GM21390 (cell line): ENCODE data around the gene UGGT1.

Experiments
- ATAC-seq: cut with Tn5 transposase; IDR thresholded peaks from one replicate; pipeline ENCODE4 v1.9.1; 2021; ENCODE audit not compliant: unreplicated experiment

UGGT1 gene, protein sequence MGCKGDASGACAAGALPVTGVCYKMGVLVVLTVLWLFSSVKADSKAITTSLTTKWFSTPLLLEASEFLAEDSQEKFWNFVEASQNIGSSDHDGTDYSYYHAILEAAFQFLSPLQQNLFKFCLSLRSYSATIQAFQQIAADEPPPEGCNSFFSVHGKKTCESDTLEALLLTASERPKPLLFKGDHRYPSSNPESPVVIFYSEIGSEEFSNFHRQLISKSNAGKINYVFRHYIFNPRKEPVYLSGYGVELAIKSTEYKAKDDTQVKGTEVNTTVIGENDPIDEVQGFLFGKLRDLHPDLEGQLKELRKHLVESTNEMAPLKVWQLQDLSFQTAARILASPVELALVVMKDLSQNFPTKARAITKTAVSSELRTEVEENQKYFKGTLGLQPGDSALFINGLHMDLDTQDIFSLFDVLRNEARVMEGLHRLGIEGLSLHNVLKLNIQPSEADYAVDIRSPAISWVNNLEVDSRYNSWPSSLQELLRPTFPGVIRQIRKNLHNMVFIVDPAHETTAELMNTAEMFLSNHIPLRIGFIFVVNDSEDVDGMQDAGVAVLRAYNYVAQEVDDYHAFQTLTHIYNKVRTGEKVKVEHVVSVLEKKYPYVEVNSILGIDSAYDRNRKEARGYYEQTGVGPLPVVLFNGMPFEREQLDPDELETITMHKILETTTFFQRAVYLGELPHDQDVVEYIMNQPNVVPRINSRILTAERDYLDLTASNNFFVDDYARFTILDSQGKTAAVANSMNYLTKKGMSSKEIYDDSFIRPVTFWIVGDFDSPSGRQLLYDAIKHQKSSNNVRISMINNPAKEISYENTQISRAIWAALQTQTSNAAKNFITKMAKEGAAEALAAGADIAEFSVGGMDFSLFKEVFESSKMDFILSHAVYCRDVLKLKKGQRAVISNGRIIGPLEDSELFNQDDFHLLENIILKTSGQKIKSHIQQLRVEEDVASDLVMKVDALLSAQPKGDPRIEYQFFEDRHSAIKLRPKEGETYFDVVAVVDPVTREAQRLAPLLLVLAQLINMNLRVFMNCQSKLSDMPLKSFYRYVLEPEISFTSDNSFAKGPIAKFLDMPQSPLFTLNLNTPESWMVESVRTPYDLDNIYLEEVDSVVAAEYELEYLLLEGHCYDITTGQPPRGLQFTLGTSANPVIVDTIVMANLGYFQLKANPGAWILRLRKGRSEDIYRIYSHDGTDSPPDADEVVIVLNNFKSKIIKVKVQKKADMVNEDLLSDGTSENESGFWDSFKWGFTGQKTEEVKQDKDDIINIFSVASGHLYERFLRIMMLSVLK (N-terminal part only)

DNA sequence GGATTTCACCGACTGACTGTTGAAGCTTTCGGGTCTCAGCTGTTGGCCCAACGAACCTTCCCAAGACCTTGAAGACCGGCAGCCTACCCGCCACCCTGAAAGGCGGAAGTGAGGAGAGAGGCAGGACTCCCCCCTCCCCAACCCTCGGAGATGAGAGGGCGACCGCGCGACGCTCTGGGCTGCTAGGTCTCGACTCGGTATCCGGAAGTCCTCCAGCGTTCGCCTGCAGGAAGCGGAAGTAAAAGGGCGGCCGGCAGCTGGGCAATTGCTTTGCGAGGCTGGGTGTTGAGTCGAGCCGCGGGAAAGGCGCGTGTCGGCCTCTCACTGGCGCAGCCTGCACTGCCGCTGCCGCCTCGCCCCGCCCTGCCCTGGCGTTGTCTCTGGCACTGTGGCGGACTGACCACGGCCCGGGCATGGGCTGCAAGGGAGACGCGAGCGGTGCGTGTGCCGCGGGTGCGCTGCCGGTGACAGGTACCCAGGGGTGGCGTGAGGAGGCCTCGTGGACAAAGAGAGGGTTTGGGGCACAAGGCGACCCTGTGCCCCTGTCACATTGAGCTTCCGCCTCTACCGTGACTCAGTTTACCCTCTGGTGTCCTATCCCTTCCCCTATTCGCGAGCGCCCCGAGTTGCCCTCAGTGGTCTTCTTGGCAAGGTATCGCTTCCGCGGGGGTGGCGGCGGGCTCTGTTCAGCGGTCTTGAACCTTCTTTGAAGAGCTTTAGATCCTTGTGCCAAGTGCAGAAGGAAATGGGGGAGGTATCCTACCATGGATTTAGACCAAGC is at the start of gene UGGT1:
Gene UGGT1 (plus strand): TSS at position 256 of the 781 bp plus-strand sequence. CDS start 158 bp downstream, at position 414.
- peak; percentile 94 for ATAC-seq

DNA sequence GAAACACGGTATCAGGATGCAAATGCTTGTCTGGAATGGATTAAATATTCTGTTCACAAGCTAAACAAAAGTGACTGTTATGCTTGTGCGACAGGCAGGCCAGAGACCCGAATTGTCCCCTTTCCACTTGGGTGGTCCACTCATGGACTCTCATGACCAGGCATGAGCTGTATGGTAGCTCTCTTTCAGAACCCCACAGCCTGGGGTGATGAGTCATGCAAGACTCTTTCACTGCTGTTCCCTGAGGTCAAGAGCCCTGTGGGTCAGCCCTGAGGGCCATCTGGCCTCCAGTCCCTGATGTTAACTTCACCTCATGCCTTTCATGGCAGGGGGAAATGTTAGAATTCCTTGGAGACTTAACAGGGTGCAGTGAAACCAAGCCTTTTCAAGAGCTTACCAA is 49.4 kb upstream of the UGGT1 start:
- no peak for ATAC-seq

DNA sequence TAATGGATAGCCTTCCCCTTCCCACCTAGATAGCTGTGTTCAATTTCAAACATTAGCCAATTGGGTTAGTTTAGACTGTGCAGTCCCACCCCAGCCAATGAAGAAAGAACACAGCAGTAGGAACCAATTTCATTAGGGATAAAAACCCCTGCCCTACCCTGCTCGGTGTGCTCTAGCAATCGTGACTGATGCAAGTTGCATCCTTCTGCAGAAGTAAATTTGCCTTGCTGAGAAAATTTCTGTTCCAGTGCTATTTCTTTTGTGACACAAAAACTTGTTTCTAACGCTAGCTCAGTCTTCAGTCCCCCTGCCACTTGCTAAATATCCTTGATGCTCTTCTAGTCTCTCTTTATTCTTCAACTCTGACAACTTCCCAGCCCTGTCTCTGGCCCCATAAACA is 48.0 kb upstream of the UGGT1 start:
- no peak for ATAC-seq

DNA sequence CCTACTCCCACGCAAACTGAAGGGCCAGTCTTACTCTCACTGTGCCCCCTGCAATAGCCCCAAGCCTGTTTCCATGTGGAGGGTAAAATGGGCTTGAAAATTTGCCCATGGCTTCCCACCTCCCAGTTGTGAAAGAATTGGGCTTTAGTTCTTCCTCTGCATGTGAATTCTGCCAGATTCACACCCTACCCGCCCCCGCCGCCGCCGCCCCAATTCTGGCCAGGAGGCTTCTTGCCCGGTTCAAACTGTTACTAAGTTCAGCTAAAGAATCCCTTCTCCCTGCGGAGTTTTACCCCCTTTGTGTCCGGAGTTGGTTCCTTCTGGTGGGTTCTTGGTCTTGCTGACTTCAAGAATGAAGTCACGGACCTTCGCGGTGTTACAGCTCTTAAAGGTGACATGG is 37.7 kb upstream of the UGGT1 start:
- no peak for ATAC-seq

DNA sequence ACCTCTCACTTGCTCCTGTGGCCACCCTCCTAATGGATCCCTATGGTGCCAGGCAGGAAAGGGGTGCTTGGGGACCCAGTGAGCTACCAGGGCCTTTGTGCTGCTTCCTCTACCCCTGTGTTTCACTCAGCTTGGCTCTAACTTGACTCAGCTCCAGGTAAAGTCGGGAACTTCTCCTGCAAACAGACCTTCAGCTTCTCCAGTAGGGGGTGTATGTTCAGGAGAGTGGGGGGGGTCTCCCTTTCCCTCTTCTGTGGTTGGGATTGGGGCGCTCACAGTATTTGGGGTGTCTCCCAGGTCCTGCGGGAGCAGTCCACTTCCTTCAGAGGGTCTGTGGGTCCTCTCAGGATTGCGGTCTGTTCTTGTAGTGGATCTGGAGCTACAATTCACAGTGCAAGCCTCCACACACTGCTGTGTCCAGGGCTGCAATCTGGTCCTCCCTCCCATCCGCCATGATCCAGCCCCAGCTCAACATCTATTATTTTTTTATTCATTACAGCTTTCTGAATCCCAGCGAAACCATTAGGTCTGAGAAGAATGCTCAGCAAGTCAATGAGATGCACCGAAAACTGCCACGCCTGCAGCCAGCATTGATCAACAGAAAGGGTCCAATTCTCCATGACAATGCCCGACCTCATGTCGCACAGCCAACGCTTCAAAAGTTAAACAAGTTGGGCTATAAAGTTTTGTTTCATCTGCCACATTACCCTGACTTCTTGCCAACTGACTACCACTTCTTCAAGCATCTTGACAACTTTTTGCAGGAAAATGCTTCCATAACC is 36.7 kb upstream of the UGGT1 start:
- ATAC-seq = no peak

DNA sequence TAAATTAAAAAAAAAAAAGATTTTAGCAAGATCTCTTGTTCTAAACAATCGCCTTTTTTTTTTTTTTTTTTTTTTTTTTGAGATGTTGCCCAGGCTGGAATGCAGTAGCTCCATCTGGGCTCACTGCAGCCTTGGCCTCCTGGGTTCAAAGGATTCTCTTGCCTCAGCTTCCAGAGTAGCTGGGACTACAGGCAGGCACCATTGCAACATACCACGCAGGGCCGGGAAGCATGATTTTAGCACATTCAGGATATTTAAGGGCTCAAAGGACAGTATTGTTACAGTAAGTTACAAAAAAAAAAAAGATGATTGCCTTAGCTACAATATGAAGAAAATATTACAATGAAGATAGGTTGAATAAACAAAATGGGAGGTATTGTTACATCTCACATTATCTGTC is 33.7 kb upstream of the UGGT1 start:
- ATAC-seq = no peak

DNA sequence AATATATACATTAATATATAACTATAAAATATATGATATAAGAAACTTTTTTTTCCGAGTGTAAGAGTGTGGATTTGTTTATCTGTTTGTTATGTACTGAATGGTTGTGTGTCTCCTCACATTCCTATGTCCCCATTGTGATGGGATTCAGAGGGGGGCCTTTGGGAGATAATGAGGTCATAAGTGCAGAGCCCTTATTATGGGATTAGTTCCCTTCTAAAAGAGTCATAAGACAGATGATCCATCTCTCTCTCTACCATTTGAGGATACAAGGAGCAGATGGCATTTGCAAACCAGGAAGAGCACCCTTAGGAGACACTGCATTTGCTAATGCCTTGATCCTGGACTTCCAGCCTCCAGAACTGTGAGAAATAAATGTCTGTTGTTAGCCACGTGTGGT is 32.9 kb upstream of the UGGT1 start:
- no peak for ATAC-seq

DNA sequence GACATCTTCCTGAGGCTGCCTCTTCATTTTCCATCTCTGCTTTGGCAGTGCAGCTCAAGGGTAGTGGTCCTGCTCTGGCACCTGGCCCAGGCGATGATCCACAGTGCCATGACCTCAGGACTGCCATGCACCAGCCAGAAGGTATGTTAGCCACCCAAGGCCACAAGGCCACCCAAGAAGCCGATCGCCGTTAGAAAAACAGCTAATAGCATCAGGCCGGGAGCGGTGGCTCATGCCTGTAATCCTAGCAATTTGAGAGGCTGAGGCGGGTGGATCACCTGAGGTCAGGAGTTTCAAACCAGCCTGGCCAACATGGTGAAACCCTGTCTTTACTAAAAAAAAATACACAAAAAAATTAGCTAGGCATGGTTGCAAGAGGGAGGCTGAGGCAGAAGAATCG is 28.4 kb upstream of the UGGT1 start:
- ATAC-seq = no peak

DNA sequence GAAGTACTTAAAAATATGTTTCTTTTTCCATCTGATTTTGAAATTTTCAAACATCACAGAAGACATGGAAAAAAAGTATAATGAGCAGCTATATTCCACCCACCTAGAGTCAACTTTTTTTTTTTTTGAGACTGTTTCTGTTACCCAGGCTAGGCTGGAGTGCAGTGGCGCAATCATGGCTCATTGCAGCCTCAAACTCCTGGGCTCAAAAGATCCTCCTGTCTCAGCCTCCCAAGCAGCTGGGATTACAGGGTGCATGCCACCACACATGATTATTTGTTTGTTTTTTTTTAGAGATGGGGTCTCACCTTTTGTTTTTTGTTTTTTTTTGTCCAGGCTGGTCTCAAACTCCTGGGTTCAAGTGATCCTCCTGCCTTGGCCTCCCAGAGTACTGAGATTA is 26.6 kb upstream of the UGGT1 start:
- no peak for ATAC-seq

DNA sequence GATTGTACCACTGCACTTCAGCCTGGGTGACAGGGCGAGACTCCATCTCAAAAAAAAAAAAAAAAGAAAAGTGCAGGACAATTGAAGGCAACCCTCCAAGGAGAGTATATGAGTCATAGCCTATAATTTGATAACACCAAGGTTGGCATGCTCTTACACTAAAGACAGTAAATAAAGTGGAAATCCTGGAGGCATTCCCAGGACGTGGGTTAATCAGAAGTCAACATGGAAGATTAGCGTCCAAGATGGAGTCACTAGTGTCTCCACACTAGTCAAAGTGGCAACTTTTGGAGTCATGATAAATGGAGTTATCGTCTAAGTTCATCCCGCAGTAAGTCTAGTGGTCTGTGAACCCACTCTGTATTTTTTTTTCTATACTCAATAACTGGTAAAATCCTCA is 21.2 kb upstream of the UGGT1 start:
- ATAC-seq = no peak

DNA sequence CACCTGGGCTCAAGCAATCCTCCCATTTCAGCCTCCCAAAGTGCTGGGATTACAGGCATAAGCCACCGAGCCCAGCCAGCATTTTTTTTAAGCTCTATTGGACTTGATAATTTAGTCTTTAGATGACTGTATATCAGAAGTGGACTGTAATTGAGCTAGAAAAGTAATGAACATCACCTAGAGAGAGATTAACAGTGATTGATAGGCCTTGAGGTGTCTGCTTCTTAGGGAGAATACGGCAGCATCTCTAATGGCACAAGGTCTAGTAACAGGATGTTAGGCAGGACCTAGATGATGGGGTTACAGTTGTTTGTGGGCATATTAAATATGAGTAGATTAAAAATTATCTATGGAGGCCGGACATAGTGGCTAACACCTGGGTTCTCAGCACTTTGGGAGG is 17.7 kb upstream of the UGGT1 start:
- ATAC-seq = no peak

DNA sequence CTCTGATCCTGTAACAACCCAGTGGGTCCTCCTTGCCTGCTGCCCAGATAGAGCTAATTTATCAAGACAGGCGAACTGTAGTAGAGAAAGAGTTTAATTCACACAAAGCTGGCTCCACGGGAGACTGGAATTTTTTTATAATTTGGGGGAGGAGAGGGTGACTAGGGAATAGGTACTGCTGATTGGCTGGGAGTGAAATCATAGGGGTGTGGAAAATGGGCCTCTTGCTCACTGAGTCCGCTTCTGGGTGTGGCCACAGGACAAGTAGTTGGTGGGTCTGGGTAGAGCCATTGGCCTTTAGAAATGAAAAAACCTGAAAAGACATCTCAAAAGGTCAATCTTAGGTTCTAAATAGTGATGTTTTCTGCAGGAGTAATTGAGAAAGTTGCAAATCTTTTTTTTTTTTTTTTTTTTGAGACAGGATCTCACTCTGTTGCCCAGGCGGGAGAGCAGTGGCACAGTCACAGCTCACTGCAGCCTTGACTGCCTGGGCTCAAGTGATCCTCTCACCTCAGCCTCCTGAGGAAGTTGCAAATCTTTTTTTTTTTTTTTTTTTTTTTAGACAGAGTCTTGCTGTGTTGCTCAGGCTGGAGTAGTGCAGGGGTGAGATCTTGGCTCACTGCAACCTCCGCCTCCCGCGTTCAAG is 14.4 kb upstream of the UGGT1 start:
- no peak for ATAC-seq

DNA sequence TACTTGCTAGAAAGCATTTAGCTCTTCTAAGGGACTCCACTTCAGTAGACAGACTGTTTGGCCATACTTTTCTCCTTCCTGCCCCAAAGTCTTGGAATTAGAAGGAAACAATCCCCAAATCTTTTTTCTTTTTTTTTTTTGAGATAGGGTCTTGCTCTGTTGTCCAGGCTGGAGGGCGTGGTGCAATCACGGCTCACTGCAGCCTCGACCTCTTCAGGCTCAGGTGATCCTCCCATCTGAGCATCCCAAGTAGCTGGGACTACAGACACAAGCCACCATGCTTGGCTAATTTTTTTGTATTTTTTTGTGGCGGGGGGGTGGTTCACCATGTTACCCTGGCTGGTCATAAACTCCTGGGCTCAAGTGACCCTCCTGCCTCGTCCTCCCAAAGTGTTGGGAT is 6.2 kb upstream of the UGGT1 start:
- no peak for ATAC-seq

DNA sequence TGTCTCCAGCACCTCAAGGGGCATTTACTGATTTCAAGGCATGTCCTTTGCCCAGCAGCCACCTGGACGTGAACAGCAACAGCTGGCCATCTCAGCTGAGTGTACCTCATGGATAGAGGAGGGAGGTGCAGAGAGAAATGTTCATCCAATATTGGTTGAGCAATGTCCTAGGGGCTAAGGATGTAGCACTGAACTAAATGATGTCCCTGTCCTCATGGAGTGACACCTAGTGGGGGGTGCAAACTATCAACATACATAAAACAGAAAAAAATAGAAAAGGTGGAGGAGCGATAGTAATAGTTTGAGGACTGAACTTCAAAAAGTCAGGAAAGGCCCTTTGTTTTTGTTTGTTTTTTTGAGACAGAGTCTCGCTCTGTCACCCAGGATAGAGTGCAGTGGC is 4.8 kb upstream of the UGGT1 start:
- ATAC-seq = no peak

DNA sequence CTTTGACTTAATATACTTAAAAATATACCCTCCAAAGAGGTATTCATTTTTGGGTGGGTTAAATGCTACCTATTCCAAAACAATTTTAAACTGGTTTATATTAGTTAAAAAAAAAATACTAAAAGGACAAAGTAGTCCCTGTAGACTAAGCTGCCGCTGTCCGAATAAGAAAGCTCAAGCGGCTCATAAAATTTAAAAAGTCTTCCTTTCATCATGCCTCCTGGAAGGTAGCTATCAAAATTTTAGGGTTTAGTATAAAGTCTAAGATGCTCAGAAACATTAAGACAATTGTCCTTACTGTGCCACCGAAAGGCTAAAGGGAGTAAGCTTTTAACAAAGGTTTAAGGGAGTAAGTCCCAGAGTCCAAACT is 440 bp upstream of the UGGT1 start:
- no peak for ATAC-seq

DNA sequence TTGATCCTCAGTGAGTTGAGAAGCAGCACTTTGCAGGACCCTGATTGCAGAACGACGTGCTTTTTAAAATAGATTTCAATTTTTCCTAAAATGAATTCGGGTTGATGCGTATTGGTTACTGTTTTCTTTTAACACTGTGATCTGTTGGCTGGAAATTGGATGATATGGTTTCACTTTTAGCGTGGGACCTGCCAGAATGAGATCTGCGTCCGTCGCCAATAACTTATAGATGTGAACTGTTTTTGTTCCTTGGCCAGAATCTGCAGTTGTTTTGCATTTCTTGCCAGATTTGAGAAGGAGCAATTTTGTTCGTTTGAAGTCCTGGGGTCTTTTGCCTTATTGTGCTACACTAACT is 703 bp downstream of the UGGT1 start:
- ATAC-seq = no peak

DNA sequence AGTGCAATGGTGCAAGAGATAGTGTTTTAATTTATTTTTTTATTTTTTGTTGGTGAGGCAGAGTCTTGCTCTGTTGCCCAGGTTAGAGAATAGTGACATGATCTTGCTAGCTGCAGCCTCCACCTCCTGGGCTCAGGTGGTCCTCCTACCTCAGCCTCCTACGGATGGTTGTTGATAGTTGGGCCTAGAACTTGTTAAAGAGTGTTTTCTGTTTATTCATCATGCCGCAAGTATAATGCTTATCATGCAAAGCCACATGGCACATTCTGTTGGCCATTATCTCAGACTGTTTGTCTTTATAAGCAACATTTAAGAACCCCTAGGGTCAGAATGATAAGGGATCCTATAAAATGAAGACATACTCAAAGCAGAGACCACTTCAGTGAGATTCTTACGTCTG is 1.7 kb downstream of the UGGT1 start:
- no peak for ATAC-seq

DNA sequence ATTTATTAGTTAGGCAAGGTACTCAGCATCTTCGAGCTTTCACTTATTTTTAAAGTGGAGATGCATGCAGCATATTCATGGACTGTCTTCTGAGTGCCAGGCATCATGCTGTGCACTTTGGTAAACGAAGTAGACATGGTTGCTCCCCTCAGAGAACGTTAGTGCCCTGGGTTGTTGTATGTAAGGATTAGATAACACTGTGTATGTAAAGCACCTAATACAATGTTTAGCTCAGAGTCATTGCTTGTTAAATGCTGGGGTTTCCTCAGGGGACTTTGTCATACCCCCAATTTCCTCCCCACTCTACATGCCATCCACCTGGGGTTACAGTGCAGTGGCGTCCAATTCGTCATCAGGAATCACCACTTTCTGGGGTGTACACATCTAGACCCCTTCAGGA is 2.8 kb downstream of the UGGT1 start:
- ATAC-seq = no peak

DNA sequence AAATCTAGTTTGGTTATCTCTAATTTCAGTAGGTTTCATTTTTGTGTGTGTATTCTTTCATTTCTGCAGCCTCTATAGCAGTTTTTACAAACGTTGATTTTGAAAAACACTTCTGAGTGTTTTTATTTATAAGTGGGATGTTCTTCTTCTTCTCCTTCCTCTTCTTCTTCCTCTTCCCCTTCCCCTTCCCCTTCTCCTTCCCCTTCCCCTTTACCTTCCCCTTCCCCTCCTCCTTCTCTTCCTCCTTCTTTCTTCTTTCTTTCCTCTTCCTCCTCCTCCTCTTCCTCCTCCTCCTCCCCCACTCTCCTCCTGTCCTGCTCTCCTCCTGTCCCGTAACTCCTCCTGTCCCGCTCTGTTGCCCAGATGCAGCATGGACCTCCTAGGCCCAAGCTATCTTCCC is 4.2 kb downstream of the UGGT1 start:
- ATAC-seq = no peak

DNA sequence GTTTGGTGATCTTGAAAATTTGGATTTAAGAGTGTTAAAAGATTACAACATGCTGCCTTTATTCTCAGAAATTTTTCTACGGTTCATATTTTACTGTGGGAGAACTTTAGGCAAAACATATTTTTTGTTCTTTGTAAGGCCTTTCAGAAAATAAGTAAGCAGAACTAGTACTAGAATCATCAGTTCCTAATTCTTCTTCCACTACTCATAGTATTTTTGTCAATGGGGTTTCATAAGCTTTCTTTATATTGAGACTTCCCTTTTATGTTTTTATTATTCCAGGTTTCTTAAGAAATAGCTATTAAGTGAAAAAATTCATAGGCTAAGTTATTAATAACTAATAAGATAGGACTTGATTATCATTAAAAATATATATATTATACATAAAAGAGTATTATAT is 12.4 kb downstream of the UGGT1 start:
- no peak for ATAC-seq
